Peyer's patch (tissue), 4 donors: ENCODE measurements around the gene MIDN. TPM values are rescaled to one million over a fixed set of nuclear protein-coding genes. Genes with fewer than 3 reads are reported as not detected.
"Not testable (repeated sequence)": the region's sequence is repeated elsewhere in the genome, so short reads cannot be mapped to it uniquely, and the experiment has no call there.

Source experiments
- DNase-seq, 3 donors: peaks; one replicate each; pipeline ENCODE4 v3.0.0-alpha.2; 2017 to 2019
- H3K27ac ChIP-seq, 4 donors: fragments of 200-600 bp; sonication (generic); one replicate each; pipeline ENCODE4 v1.5.1; 2016 to 2019
- H3K27me3 ChIP-seq, 2 donors: fragments of 200-600 bp; sonication (generic); one replicate each; pipeline ENCODE4 v1.5.1; 2019
- H3K36me3 ChIP-seq, 3 donors: fragments of 200-600 bp; sonication (generic); one replicate each; pipeline ENCODE4 v1.5.1; 2016 to 2019
- H3K4me1 ChIP-seq, 4 donors: fragments of 200-600 bp; sonication (generic); one replicate each; pipeline ENCODE4 v1.5.1; 2016 to 2019
- H3K4me3 ChIP-seq, 4 donors: fragments of 200-600 bp; sonication (generic); 1 replicate in 3 of 4; 2 replicates in 1 of 4; pipeline ENCODE4 v1.5.1; 2016 to 2019; ENCODE audit warnings: mild to moderate bottlenecking in 1 of 4
- H3K9me3 ChIP-seq, 4 donors: fragments of 200-600 bp; sonication (generic); one replicate each; pipeline ENCODE4 v1.5.1; 2016 to 2019; ENCODE audit warnings: mild to moderate bottlenecking in 1 of 4
- CTCF ChIP-seq, 6 experiments: fragments of 450-650 bp in 4 of 6; fragments of 200-600 bp in 2 of 6; sonication (generic) in 1 of 6; IDR thresholded peaks; one replicate each; pipeline ENCODE4 v1.5.1; 2017 to 2019; ENCODE audit warnings: antibody characterized with exemption in 6 of 6, mild to moderate bottlenecking in 3 of 6, moderate library complexity in 1 of 6
- POLR2A ChIP-seq, 2 donors: fragments of 450-650 bp; IDR thresholded peaks; one replicate each; pipeline ENCODE4 v1.5.1; 2017; ENCODE audit warnings: antibody characterized with exemption in 2 of 2, mild to moderate bottlenecking in 2 of 2, moderate library complexity in 2 of 2
- total RNA-seq, 4 donors: library from RNA; depleted of rRNA; stranded (reverse); fragments of >200 nt; gene quantifications; one replicate each; pipeline ENCODE4 v1.1.0, GENCODE V29; 2016

MIDN gene
- total RNA-seq, 4 donors from 2014 or later = 34.7 to 205 (median 98.9) TPM

DNA sequence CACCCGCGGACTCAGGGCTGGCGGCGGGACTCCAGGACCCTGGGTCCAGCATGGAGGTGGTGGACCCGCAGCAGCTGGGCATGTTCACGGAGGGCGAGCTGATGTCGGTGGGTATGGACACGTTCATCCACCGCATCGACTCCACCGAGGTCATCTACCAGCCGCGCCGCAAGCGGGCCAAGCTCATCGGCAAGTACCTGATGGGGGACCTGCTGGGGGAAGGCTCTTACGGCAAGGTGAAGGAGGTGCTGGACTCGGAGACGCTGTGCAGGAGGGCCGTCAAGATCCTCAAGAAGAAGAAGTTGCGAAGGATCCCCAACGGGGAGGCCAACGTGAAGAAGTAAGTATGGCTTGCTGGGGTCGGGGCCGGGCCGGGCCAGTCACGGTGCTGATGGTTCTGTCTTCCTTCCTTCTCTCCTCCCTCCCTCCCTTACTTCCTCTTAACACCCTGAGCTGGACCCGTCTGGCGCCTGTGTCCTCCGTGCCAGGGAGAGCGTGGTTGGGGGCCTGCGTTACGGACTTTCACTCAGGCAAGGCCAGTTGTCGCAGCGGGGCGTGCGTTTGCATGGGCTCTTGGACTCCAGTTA, 41.4 kb upstream of the MIDN start:
- H3K4me1 ChIP-seq = peaks cover 0 to 71% (median 31%) of the 10 kb centered on the region in 4 donors

GRCh38 chr19:1208830-1209229, 39.6 kb upstream of the MIDN start:
- not testable (repeated sequence) for H3K36me3 ChIP-seq, H3K9me3 ChIP-seq, H3K27me3 ChIP-seq
- Histone ChIP-seq H3K4me1 (peaks cover 0 to 76% (median 31%) of the 10 kb centered on the region in 4 donors), H3K4me3 (peak overlapping the region in 2 of 4 donors; percentile 16 to 37), H3K27ac (peak overlapping the region in 3 of 4 donors; percentile 84 to 93 (median 90))
- DNase-seq = peak in 2 of 3 donors; percentile 87 to 92
- TF ChIP-seq POLR2A (IDR thresholded peaks at IDR 0.05) = peak; percentile 67 to 77

More for the DNA sequence above, 41.4 kb upstream of the MIDN start:
- H3K9me3 ChIP-seq = no peaks in the 10 kb centered on the region
- no peaks in the 10 kb centered on the region for H3K27me3 ChIP-seq
- peak overlapping the region; percentile 54 to 88 (median 74) for H3K4me3 ChIP-seq
- peak; percentile 26 to 73 (median 72) for DNase-seq
- H3K27ac ChIP-seq = peak overlapping the region; percentile 84 to 90 (median 85)
- peaks cover 0 to 10% (median 0%) of the 10 kb centered on the region in 3 donors for H3K36me3 ChIP-seq
- TF ChIP-seq POLR2A (IDR thresholded peaks at IDR 0.05) = no peak
- TF ChIP-seq CTCF (IDR thresholded peaks at IDR 0.05) = no peak

DNA sequence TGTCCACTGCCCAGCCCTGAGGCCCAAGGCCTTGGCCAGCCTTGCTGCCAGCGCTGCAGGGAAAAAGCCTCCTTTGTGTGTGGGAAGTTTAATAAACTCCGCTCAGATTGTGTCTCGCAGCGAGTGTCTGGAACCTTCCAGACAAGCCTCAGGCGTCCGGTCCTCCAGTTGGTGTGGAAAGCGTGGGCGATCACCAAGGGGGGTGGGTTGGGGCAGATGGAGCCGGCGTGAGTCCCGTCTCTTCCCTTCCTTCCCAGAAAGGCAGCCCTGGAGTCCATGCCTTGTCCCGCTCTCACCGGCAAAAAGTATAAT, 38.2 kb upstream of the MIDN start:
- peak overlapping the region in 1 of 4 donors; percentile 93 for H3K27ac ChIP-seq
- no peaks in the 10 kb centered on the region for H3K27me3 ChIP-seq
- H3K9me3 ChIP-seq = no peaks in the 10 kb centered on the region
- no peak for DNase-seq
- TF ChIP-seq POLR2A (IDR thresholded peaks at IDR 0.05) (no peak), CTCF (IDR thresholded peaks at IDR 0.05) (no peak)
- H3K4me3 ChIP-seq = no peak overlapping the region
- H3K4me1 ChIP-seq = peaks cover 0 to 78% (median 29%) of the 10 kb centered on the region in 4 donors
- peaks cover 0 to 10% (median 0%) of the 10 kb centered on the region in 3 donors for H3K36me3 ChIP-seq

GRCh38 chr19:1211494-1212234, 36.7 kb upstream of the MIDN start:
- H3K27me3 ChIP-seq = no peaks in the 10 kb centered on the region
- H3K4me1 ChIP-seq = peaks cover 0 to 88% (median 27%) of the 10 kb centered on the region in 4 donors
- no peak for DNase-seq
- no peak overlapping the region for H3K4me3 ChIP-seq
- H3K27ac ChIP-seq = no peak overlapping the region
- H3K9me3 ChIP-seq = no peaks in the 10 kb centered on the region
- TF ChIP-seq CTCF (IDR thresholded peaks at IDR 0.05) (no peak), POLR2A (IDR thresholded peaks at IDR 0.05) (no peak)
- H3K36me3 ChIP-seq = peaks cover 0 to 10% (median 0%) of the 10 kb centered on the region in 3 donors

DNA sequence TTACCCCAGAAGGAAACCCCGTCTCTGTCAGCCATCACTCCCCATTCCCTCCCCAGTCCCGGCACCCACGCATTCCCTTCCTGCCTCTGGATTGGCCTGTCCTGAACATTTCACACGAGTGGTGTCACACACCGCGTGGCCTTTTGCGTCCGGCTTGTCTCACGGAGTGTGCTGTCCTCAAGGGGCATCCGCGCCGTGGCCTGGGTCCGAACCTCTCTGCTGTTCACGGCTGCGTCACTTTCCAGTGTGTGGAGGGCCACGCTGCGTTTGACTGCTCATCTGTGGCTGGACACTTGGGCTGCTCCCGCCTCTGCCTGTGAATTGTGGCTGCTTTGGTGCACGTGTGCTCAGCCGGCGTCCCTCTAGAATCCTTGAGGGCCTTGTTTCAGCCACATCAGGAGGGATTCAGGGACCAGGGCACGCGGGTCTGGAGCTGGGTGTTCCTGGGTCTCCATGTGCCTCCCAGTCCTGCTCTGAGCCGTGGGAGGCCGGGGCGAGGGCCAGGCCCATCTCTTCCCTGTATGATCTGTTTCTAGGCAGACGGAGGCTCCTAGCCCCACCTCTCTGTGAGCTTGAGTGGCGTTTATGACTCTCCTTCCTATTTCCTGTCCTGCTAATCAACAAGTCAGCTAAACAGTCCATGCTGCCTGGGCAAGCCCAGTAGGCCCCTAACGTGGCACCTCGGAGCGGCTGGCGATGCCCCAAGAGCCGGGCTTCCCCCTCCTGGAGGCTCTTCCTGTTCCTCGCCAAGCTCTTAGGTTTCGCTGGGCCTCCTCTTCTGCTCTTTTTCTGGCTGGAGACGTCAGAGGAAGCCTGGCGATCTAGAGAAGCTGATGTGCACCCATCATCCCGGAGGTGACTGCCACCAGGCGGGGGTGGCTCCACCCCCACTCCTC, 34.7 kb upstream of the MIDN start:
- DNase-seq = peak; percentile 39 to 84 (median 75)
- peaks cover 0 to 10% (median 0%) of the 10 kb centered on the region in 3 donors for H3K36me3 ChIP-seq
- H3K27ac ChIP-seq = peak overlapping the region; percentile 65 to 80 (median 74)
- H3K4me1 ChIP-seq = peaks cover 0 to 83% (median 18%) of the 10 kb centered on the region in 4 donors
- TF ChIP-seq POLR2A (IDR thresholded peaks at IDR 0.05) (peak in 1 of 2 donors; percentile 36), CTCF (IDR thresholded peaks at IDR 0.05) (no peak)
- H3K27me3 ChIP-seq = no peaks in the 10 kb centered on the region
- H3K4me3 ChIP-seq = peak overlapping the region in 2 of 4 donors; percentile 6 to 8
- H3K9me3 ChIP-seq = no peaks in the 10 kb centered on the region
